22Rv1 (cell line): ENCODE measurements around the gene ATXN7L1.

Experiments
- ZFX ChIP-seq: fragments of 450-650 bp; IDR thresholded peaks from 2 replicates; pipeline ENCODE4 v1.6.1; 2017; ENCODE audit warnings: antibody characterized with exemption, borderline replicate concordance
- TF ChIP-seq, protein P1 (sequence below): fragments of 450-650 bp; IDR thresholded peaks from 2 replicates; pipeline ENCODE4 v1.5.1; 2017; ENCODE audit warnings: mild to moderate bottlenecking

- TF ChIP-seq, protein P1, sequence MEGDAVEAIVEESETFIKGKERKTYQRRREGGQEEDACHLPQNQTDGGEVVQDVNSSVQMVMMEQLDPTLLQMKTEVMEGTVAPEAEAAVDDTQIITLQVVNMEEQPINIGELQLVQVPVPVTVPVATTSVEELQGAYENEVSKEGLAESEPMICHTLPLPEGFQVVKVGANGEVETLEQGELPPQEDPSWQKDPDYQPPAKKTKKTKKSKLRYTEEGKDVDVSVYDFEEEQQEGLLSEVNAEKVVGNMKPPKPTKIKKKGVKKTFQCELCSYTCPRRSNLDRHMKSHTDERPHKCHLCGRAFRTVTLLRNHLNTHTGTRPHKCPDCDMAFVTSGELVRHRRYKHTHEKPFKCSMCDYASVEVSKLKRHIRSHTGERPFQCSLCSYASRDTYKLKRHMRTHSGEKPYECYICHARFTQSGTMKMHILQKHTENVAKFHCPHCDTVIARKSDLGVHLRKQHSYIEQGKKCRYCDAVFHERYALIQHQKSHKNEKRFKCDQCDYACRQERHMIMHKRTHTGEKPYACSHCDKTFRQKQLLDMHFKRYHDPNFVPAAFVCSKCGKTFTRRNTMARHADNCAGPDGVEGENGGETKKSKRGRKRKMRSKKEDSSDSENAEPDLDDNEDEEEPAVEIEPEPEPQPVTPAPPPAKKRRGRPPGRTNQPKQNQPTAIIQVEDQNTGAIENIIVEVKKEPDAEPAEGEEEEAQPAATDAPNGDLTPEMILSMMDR = no peak
- no peak for TF ChIP-seq ZFX
Measured at GRCh38 chr7:105825371-105825770, 51.0 kb downstream of the ATXN7L1 start.
